Suprapubic skin (tissue), 4 donors: ENCODE measurements around the gene COG1. TPM values are rescaled to one million over a fixed set of nuclear protein-coding genes. Genes with fewer than 3 reads are reported as not detected.

Experiments
- DNase-seq, 2 donors: peaks; one replicate each; pipeline ENCODE4 v3.0.0-alpha.2; 2019; ENCODE audit warnings: low spot score in 2 of 2
- H3K27ac ChIP-seq: fragments of 200-600 bp; sonication (generic); one replicate; pipeline ENCODE4 v1.5.1; 2019
- H3K27me3 ChIP-seq: fragments of 200-600 bp; sonication (generic); one replicate; pipeline ENCODE4 v1.5.1; 2019
- H3K36me3 ChIP-seq: fragments of 200-600 bp; sonication (generic); one replicate; pipeline ENCODE4 v1.5.1; 2019
- H3K4me1 ChIP-seq: fragments of 200-600 bp; sonication (generic); one replicate; pipeline ENCODE4 v1.5.1; 2019
- H3K4me3 ChIP-seq: fragments of 200-600 bp; sonication (generic); one replicate; pipeline ENCODE4 v1.5.1; 2019; ENCODE audit warnings: mild to moderate bottlenecking
- H3K9me3 ChIP-seq: fragments of 200-600 bp; sonication (generic); one replicate; pipeline ENCODE4 v1.5.1; 2019
- CTCF ChIP-seq, 2 donors: fragments of 200-600 bp in 1 of 2; fragments of 450-650 bp in 1 of 2; sonication (generic) in 1 of 2; IDR thresholded peaks; one replicate each; pipeline ENCODE4 v1.5.1; 2016 to 2019; ENCODE audit warnings: antibody characterized with exemption in 2 of 2, mild to moderate bottlenecking in 1 of 2, moderate library complexity in 1 of 2
- EP300 ChIP-seq: sonication (generic); formaldehyde crosslinking; IDR thresholded peaks from one replicate; pipeline ENCODE4 v1.6.1; 2017; ENCODE audit warnings: antibody characterized with exemption
- POLR2A ChIP-seq, 2 donors: fragments of 450-650 bp; IDR thresholded peaks; one replicate each; pipeline ENCODE4 v1.6.1; 2017; ENCODE audit warnings: antibody characterized with exemption in 2 of 2, mild to moderate bottlenecking in 2 of 2, moderate library complexity in 2 of 2
- POLR2AphosphoS5 ChIP-seq, 3 donors: sonication (generic); formaldehyde crosslinking; IDR thresholded peaks; one replicate each; pipeline ENCODE4 v1.6.1; 2017; ENCODE audit warnings: antibody characterized with exemption in 3 of 3
- WGBS: methylation state at CpG from one replicate; pipeline ENCODE4 v1.1.5; 2018; 5-methylcytosine and 5-hydroxymethylcytosine counted together
- total RNA-seq, 4 donors: library from RNA; depleted of rRNA; stranded (reverse); fragments of >200 nt; gene quantifications; one replicate each; pipeline ENCODE4 v1.1.0, GENCODE V29; 2016

Gene COG1
- total RNA-seq, 4 donors from 2014 or later = 17.9 to 65.8 (median 23.8) TPM

- H3K9me3 ChIP-seq = no peaks in the 10 kb centered on the region
- H3K36me3 ChIP-seq = no peaks in the 10 kb centered on the region
- H3K27me3 ChIP-seq = no peaks in the 10 kb centered on the region
- H3K4me1 ChIP-seq = no peaks in the 10 kb centered on the region
- 88% methylated on average over 10 of the region's 10 CpGs for WGBS
- no peak for DNase-seq
- TF ChIP-seq CTCF (IDR thresholded peaks at IDR 0.05) = no peak
- no peak for TF ChIP-seq POLR2AphosphoS5 (IDR thresholded peaks at IDR 0.05)
- TF ChIP-seq POLR2A (IDR thresholded peaks at IDR 0.05) = no peak
- no peak for TF ChIP-seq EP300
- no peak overlapping the region for H3K4me3 ChIP-seq
- no peak overlapping the region for H3K27ac ChIP-seq
Measured at GRCh38 chr17:73175962-73176565, 16.8 kb upstream of the COG1 start.

GRCh38 chr17:73179387-73179786 is 13.5 kb upstream of the COG1 start:
- DNase-seq = no peak
- no peak overlapping the region for H3K27ac ChIP-seq
- WGBS = 87% methylated on average over 5 of the region's 5 CpGs
- H3K4me3 ChIP-seq = no peak overlapping the region
- H3K27me3 ChIP-seq = no peaks in the 10 kb centered on the region
- no peaks in the 10 kb centered on the region for H3K4me1 ChIP-seq
- TF ChIP-seq POLR2AphosphoS5 (IDR thresholded peaks at IDR 0.05) = no peak
- TF ChIP-seq EP300 = no peak
- TF ChIP-seq POLR2A (IDR thresholded peaks at IDR 0.05) = no peak
- TF ChIP-seq CTCF (IDR thresholded peaks at IDR 0.05) = no peak
- H3K9me3 ChIP-seq = no peaks in the 10 kb centered on the region
- H3K36me3 ChIP-seq = no peaks in the 10 kb centered on the region

GRCh38 chr17:73179878-73180277 is 13.0 kb upstream of the COG1 start:
- TF ChIP-seq POLR2A (IDR thresholded peaks at IDR 0.05) = no peak
- no peaks in the 10 kb centered on the region for H3K4me1 ChIP-seq
- H3K27ac ChIP-seq = no peak overlapping the region
- no peaks in the 10 kb centered on the region for H3K9me3 ChIP-seq
- no peak overlapping the region for H3K4me3 ChIP-seq
- H3K27me3 ChIP-seq = no peaks in the 10 kb centered on the region
- no peak for DNase-seq
- H3K36me3 ChIP-seq = no peaks in the 10 kb centered on the region
- WGBS = 50% methylated on average over 3 of the region's 3 CpGs

- no peaks in the 10 kb centered on the region for H3K36me3 ChIP-seq
- H3K27me3 ChIP-seq = no peaks in the 10 kb centered on the region
- 59% methylated on average over 13 of the region's 15 CpGs for WGBS
- no peak for DNase-seq
- TF ChIP-seq CTCF (IDR thresholded peaks at IDR 0.05) (no peak), POLR2A (IDR thresholded peaks at IDR 0.05) (no peak)
- H3K4me3 ChIP-seq = no peak overlapping the region
- H3K4me1 ChIP-seq = no peaks in the 10 kb centered on the region
- no peaks in the 10 kb centered on the region for H3K9me3 ChIP-seq
- H3K27ac ChIP-seq = no peak overlapping the region
Measured at GRCh38 chr17:73182616-73183310, 10.1 kb upstream of the COG1 start.

GRCh38 chr17:73184136-73184993 is 8.5 kb upstream of the COG1 start:
- H3K36me3 ChIP-seq = no peaks in the 10 kb centered on the region
- H3K9me3 ChIP-seq = no peaks in the 10 kb centered on the region
- TF ChIP-seq CTCF (IDR thresholded peaks at IDR 0.05) (no peak), POLR2A (IDR thresholded peaks at IDR 0.05) (no peak), EP300 (no peak), POLR2AphosphoS5 (IDR thresholded peaks at IDR 0.05) (no peak)
- no peak overlapping the region for H3K4me3 ChIP-seq
- H3K4me1 ChIP-seq = no peaks in the 10 kb centered on the region
- H3K27ac ChIP-seq = no peak overlapping the region
- WGBS = 83% methylated on average over 9 of the region's 9 CpGs
- no peak for DNase-seq
- no peaks in the 10 kb centered on the region for H3K27me3 ChIP-seq
